ENCODE results near the gene AANAT.

AANAT gene

GRCh38 chr17:76442341-76443338 is 24.8 kb upstream of the AANAT start:
- DNase-seq (ENCODE audit: low read depth, low spot score), result no peak

- DNase-seq (ENCODE audit: low read depth, low spot score), result peak; percentile 49
Observed at GRCh38 chr17:76444518-76445311, 22.7 kb upstream of the AANAT start.

- DNase-seq (ENCODE audit: low read depth, low spot score), result peak; percentile 42
Observed at GRCh38 chr17:76445697-76446448, 21.5 kb upstream of the AANAT start.

- peak; percentile 65 for DNase-seq (ENCODE audit: low read depth, low spot score)
Observed at GRCh38 chr17:76446449-76447231, 20.8 kb upstream of the AANAT start.

- no peak for DNase-seq (ENCODE audit: low read depth, low spot score)
Observed at GRCh38 chr17:76447931-76448652, 19.3 kb upstream of the AANAT start.

GRCh38 chr17:76449126-76449525 is 18.3 kb upstream of the AANAT start:
- DNase-seq (ENCODE audit: low read depth, low spot score), result no peak

- no peak for DNase-seq (ENCODE audit: low read depth, low spot score)
Observed at GRCh38 chr17:76451506-76451905, 15.9 kb upstream of the AANAT start.

GRCh38 chr17:76452127-76452659 is 15.2 kb upstream of the AANAT start:
- peak; percentile 30 for DNase-seq (ENCODE audit: low read depth, low spot score)

GRCh38 chr17:76452660-76453430 is 14.6 kb upstream of the AANAT start, which contains the start of gene UBE2O:
Gene UBE2O (minus strand): TSS chr17:76453152. CDS start chr17:76453141, 11 bp downstream.
- DNase-seq (ENCODE audit: low read depth, low spot score), result peak; percentile 96

- DNase-seq (ENCODE audit: low read depth, low spot score), result no peak
Observed at GRCh38 chr17:76453431-76453743, 14.0 kb upstream of the AANAT start.

GRCh38 chr17:76458580-76459490 is 8.6 kb upstream of the AANAT start:
- DNase-seq (ENCODE audit: low read depth, low spot score), result peak; percentile 87

- no peak for DNase-seq (ENCODE audit: low read depth, low spot score)
Observed at GRCh38 chr17:76459674-76460073, 7.7 kb upstream of the AANAT start.

GRCh38 chr17:76461765-76462555 is 5.4 kb upstream of the AANAT start:
- DNase-seq (ENCODE audit: low read depth, low spot score), result no peak

GRCh38 chr17:76462556-76463290 is 4.7 kb upstream of the AANAT start:
- DNase-seq (ENCODE audit: low read depth, low spot score), result no peak

- DNase-seq (ENCODE audit: low read depth, low spot score), result no peak
Observed at GRCh38 chr17:76466775-76467130, 650 bp upstream of the AANAT start.

GRCh38 chr17:76467809-76468633 is 618 bp downstream of the AANAT start:
- no peak for DNase-seq (ENCODE audit: low read depth, low spot score)
